Activated CD4-positive, alpha-beta T cell treated with anti-CD3 and anti-CD28 coated beads for 4 hours (primary cell): ENCODE measurements around the gene NKAIN2.
"Not testable (repeated sequence)": the region's sequence is repeated elsewhere in the genome, so short reads cannot be mapped to it uniquely, and the experiment has no call there.

ENCODE experiments used
- DNase-seq, 2 donors: peaks; one replicate each; pipeline ENCODE4 v3.0.0-alpha.2; 2020

The NKAIN2 gene

DNA sequence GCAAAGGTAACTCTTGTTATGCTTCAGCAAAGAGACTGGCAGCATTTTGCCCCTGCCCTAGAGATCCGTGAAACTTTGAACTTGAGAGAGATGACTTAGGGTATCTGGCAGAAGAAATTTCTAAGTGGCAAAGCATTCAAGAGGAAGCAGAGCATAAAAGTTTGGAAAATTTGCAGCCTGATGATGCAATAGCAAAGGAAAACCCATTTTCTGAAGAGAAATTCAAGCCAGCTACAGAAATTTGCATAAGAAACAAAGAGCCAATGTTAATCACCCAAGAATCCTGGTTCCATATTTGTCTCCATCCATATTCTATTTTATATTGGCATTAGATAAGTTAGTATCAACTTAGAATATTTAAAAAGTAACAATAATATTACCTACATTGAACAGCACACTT, 934.1 kb downstream of the NKAIN2 start:
- DNase-seq, result not testable (repeated sequence)

DNA sequence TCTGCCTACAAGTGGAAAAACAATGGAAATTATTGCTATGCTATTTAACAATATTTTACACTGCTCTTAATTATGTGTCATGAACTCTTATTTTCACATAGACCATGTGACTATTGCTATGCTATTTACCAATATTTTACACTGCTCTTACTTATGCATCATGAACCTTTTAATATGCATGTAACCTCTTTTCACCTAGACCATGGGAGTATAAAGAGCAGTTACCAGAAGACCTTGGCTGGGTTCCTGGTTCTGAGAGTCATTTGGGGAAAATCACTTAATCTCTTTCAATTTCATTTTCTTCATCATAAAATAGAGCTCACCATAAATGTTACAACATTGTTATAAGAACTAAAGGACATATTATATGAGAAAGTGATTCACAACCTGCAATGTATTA, 934.8 kb downstream of the NKAIN2 start:
- no peak for DNase-seq

DNA sequence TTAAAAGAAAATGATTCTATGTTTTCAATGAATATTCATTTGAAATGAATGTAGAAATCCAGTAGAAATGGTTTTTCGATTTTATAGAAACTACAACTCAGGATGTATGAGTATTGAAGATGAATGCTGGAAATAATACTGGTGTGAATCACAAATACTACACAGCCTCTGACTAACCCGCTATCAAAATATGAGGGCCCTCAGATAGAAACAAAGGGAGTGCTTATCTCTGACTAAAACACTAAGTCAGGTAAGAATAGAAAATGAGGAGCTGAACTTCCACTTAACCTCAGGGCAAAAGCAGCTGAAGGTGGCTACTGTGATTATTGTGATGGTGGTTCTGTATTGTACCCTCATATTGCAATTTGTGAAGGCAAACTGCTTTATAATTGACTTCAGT, 937.7 kb downstream of the NKAIN2 start:
- no peak for DNase-seq

DNA sequence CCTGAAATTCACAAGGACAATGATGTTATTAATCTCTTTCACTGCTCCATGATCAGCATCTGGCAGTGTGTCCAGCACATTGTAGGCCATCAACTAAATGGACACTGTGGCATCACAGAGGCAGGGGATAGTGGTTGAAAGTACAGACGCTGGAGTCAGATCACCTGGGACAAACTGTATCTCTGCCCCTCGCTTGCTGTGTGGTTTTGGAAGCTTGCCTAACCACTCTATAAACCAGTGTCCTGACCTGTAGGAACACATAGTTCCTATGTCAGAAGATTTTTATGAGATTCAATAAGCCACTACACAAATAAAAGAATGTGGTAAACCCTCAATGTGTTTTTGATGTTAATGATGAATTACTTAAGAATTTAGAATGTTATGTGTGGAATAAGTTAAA, 939.3 kb downstream of the NKAIN2 start:
- DNase-seq, result no peak

DNA sequence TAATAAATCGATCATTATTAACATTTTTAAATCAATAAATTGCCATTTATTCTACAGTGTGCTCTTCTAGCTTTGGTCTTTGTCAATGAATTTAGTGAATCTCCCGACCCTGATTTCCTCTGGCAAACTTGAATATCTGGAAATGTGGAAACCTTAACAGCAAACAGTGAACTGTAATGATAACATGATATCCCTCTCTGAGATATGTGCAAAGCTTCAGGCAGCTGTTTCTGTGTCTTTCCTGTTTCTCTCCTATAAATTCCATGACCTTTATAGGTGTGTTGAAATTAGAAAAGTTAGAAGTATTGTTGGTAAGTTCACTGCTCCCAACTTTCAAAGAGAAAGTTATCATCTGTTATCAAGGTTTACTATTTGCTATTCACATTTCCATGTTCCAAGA, 939.8 kb downstream of the NKAIN2 start:
- DNase-seq, result no peak

DNA sequence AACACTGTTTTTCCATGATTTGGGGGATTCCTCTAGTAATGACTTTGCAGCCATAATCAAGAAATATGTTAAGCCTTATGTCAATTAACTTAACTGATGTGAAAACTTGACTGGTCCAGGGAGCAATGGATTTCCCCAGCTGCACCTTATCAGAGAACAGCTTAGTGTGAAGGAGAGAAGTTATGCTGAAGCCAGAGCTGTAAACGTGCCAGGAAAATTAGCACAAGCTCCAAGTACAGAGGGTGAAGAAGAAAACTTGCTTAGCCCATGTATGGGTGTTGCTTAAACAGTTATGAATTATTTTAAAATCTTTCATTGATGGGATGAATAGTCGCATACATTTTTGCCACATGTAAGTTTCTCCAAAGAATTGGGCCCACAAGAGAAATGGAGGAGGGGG, 943.7 kb downstream of the NKAIN2 start:
- no peak for DNase-seq

DNA sequence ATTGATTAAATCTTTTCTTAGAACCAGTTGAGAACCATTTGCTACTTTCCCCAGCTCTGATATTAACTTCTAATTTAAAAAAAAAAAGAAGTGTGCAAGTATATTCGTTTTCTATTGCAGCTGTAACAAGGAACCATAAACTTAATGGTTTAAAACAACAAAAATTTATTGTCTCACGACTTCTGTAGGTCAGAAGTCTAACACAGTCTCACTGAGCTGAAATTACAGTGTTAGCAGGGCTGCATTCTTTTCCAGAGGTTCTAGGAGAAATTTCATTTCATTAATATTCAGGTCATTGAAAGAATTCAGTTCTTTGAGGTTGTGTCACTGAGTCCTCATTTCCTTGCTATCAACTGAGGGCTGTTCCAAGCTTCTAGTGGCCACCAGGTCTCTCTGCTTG, 945.1 kb downstream of the NKAIN2 start:
- DNase-seq, result no peak

DNA sequence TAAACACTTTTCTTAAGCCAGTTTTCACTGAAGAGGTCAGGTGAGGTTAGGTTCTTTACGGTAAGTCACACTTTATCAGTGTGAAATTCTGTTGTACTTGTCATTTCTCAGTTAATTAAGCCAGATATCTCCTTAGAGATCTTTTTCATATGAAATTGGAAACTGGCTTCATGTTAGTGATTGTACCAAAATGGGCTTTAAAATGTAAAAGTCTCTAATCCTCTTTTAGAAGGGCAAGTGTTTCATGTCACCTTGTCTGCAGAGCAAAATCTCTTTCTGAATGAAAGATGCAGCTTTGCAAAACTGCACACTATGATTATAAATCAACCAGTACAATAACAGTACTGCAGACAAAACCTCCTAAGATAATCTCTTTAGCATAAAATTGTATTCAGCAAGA, 949.3 kb downstream of the NKAIN2 start:
- no peak for DNase-seq

DNA sequence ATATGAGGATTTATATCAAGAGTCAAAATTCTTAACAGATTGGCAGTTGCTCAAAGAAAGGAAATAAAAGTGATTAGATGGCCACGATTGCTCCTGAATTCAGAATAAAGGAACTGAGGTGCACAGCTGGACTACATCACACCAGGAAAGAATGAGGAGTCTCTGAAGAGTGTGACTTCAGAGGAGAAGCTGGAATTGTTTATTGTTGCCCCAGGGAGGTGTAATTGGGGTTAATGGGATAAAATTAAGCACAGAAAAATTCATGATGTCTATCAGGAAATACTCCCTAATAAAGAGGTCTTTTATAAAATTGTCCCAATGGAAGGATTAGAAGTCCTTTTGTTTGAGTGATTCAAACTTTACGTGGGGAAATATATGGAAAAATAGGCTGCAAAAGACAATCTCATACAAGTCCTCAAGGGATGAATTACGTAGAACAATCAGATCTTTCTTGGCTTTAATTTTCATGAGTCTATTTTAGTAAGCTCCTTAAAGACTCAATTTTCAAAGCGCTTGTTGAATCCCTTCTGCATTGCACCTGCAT, 950.0 kb downstream of the NKAIN2 start:
- no peak for DNase-seq

DNA sequence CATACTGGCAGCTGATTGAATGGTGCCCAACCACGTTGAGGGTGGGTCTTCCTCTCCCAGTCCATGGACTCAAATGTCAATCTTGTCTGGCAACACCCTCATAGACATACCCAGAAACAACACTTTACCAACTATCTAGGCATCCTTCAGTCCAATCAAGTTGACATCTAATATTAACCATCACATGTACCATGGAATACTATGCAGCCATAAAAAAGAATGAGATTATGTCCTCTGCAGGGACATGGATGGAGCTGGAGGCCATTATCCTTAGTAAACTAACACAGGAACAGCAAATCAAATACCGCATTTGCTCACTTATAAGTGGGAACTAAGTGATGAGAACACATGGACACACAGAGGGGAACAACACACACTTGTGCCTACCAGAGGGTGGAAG, 951.7 kb downstream of the NKAIN2 start:
- DNase-seq, result no peak

DNA sequence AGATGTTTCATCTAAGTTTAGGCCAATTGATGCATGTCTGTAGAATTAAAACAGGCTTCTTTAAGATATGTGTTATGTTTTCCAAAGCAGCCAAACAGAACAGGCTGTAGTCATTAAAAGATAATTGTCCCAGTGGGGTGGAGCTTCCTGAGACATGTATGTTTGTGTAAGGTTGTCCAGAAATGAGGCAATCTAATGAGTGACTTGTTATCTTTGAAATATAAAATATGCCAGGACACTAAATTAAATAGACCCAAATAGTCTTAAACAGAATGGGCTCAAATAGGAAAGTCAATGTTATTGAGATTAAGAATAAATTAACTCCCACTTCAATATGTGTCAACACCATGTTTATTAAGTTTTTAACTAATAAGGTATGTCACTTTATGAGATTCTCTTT, 953.9 kb downstream of the NKAIN2 start:
- no peak for DNase-seq

DNA sequence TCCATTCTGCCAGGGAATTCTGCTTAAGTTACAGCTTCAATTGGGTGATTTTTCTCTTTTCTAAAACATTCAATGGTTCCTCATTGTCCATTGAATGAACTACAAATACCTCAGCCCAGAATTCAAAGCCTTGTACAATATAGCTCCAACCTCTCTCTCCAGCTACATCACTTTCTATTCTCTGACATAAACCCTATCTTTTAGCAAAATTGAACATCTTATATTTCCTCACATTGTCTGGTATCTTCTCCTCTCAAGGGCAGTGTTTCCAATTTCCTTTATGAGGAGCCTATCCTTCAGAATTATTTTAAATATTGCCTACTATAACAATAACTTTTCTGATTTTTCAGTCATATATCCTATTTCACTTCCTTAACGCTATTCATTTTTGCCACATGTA, 955.0 kb downstream of the NKAIN2 start:
- no peak for DNase-seq

DNA sequence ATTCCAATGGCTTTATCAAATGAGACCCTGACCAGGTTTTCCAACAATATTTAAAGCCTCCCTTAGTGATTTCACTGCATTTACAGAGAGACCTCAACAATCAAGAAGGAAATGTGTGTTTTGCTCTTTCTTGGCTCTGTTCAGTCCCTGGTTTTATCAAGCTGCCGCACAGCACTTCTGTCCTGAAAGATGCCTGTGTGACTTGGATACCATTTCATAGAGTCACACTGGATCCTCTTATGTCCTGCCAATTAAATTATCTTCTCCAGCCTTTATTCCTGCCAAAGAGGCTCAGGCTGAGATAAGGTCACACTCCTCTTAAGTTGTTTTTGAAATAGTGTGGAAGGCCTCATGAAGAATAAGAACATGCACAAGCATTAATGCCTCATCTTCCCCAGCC, 961.6 kb downstream of the NKAIN2 start:
- DNase-seq, result no peak

DNA sequence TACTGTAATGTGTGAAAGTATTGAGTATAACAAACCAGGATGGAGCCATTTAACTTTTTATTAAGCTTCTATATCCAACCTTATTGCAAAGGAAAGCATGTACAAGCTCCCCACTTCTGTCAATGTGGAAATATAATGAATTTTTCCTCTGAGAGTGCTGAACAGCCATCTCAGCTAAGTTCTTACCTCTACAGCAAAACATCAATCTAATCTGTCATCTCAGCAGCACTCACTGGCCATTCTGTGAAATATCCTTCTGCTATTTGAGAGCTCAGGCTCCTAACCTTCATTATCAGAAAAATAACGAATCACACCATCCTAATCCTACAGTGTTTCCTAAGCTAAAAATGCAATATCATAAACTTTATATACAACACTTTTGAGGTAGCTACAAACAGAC, 964.6 kb downstream of the NKAIN2 start:
- no peak for DNase-seq

DNA sequence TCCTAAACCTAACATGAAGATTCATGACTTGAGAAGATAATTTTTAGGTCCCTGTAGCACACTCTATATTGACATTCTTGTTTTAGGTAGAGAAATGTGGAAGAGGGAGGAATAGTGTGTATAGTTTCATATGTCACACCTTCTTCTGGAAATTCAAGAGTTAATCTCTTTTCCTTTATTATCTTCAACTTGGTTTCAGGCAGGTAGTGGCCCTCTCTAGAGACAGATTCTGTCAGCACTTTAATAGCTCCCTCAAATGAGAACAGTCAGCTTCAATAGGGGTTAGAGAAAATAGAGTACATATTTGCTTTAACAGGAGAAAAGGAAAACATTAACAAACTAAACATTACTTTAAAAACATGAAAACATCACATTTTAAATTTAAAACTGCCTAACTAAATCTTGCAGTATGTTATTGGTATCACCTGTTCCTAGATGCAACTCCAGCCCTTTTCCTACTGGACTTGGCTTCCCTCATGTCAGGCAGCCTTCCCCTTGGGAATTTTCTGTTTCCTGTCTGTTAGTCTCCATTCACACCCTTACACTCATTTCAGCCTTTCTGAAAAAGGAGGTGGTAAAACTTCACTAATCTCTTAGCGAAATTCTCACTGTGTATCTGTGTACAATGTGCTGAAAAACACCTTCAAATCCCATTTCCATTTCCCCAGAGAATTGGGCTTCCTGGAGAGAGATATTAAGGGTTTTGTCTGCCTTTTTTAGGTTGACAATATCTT, 966.3 kb downstream of the NKAIN2 start:
- no peak for DNase-seq

DNA sequence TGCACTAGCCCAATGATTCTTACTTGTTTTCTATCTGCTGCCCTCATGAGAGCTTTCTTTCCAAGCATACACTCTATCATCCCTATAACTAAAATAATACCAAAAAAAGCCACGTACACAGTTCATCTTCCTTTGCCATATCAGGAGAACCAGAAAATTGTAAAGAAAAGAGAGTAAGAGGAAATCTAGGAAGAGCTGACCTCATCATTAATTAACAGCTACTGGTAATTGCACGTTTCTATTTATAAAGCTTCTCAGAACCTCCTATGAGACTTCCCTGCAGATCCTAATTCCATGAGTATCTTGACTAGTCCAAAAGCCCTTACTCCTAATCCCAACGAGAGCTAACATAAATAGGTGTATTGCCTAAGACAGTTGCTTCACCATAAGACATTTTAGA, 967.1 kb downstream of the NKAIN2 start:
- DNase-seq, result no peak

DNA sequence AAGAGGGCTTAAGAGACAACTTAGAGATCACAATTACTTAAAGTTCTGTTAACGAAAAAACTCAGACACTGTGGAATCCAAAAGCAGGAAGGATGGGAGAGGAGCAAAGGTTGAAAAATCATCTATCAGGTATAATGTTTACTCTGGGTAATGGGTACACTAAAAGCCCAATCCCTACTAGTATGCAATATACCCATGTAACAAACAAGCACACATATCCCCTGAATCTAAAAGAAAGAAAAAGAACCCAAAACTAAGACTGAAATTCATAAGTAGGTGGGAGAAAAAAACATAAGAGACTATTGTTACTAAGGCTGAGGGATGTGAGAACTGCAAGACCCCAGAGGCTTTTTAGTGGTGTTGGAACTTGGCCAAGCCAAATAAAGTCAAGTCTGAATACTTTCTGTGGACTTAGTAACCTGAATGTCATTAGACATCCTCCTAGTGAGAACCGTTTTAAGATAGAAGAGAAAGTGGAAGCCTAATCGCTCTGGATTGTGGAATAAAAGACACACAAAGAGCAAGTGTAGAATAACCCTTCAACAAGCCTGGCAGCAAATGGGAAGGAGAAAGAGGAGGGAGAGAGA, 969.2 kb downstream of the NKAIN2 start:
- DNase-seq, result no peak

DNA sequence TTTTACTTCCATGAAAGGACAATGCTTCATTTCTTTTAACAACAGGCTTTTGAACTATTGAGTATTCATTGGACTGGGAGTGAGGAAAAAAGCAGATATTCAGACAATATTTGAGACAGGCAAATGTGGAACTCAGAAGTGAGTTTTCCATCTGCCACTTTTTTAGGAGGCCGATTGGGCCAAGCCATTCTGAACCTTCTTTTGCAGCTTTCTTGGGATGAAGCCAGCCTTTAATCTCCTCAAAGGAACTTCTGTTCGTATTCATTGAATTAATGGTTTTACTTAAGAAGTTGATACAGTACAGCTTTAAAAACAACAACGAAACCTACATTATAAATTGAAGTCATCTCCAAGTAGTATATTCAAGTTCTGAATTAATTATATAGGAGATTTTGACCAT, 971.5 kb downstream of the NKAIN2 start:
- no peak for DNase-seq

DNA sequence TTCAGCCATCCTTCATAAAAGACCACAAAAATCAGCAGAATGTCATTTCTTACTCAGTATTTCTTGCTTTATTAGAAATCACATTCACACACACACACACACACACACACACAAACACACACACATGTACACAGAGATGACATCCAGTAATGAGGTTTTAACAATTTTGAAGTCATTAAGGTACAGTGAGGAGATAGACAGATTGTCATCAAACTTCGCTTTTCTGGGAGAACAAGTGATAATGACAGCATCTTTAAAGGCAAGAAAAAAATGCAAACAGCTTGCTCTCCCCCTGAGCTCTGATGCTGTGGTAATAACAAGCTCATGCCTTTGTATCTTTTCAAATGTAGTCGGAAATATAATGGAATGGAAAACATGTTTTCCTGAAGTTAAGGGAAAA, 974.2 kb downstream of the NKAIN2 start:
- DNase-seq, result no peak

DNA sequence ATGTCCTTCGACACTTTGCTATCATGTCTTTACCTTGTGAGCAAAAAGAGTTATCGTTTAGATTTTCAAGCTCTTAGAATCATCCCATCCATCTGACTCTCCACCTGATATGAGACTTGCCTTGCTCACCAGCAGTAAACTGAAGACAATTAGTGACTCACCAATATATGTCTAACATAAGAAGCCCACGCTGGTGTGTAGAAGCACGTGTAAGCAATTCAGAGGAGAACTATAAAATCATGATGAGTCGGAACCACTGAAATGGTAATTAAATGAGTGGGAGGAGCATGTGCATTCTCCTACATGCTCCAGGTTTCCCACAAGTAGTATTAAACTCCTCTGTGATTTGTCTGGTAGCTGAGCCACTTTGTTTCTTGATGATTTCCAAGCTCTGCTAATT, 977.0 kb downstream of the NKAIN2 start:
- no peak for DNase-seq

DNA sequence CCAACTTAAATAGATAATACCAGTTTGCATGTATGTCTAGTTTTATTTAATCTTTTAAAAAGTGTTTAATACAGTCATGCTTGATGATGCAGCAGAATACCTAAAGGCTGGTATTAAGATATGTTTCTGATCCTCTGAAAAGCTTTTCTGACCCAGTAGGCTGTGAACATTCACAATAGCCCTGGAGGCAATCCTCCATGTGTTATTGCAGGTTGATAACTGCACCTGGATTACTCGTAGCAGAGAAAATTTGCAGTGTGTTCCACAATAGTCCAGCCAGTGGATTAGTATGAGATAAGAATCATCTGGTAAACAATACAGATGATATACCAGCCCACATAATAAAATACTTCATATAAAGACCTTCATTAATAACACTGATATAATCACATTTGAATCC, 979.7 kb downstream of the NKAIN2 start:
- no peak for DNase-seq

DNA sequence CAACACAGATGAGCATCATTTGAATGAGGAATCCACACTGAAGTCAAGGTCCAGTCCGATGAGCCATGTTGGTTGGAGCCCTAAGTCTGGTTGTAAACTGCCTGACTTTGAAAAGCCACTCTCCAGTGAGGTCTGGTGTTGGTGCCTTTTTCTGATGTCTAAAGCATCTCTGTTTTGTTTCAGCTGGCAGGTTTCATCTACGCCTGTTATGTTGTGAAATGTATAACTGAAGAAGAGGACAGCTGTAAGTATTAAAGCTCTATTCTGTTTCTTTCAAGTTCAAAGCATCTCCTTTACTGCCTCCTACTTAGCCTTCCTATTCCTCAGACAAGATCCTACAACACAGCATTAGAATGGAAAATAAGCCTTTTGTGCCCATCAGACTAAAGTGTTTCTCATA, 987.5 kb downstream of the NKAIN2 start:
- DNase-seq, result no peak

DNA sequence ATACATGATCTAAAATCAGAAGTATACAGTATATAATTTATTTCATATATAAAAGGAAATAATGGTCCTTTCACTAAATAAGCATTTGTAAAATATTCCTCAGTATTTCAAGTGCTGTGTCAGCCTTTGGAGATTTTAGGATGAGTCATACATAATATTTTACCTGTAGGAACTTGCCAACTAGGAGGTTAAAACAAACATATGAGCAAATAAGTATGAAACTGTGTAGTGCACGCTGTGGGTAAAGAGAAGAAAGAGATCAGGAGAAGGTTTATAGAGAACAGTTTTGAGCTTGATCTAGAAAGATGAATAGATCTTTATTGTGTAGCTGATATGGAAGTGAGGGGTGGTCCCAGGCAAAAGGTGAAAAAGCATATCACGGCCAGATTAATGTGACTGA, 988.7 kb downstream of the NKAIN2 start:
- no peak for DNase-seq

DNA sequence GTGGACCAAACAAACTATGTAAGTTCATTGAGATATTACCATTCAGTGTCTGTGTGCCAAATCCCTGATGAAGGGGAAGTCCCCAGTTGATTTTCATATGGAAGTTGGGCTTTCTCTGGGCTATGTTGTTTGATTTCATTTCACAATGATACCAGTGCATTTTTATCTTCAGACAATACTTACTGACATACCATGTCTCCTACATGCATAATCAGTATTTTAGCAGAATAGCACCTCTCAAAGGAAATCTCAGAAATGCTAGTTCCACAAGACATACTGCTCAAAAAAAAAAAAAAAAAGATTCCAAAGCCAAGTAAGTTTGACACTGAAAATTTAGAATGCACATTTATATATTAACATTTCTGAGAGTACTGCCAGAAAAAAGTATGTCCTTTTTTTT, 989.7 kb downstream of the NKAIN2 start:
- DNase-seq, result no peak
